ENCODE measurements around the gene GALNT14. TPM values are rescaled to one million over a fixed set of nuclear protein-coding genes. Genes with fewer than 3 reads are reported as not detected.

GALNT14 gene
- total RNA-seq, 4 donors from 2014 or later, result 8.3 to 26.1 (median 16.3) TPM

GRCh38 chr2:31137211-31138036 is 816 bp downstream of the GALNT14 start:
- Histone ChIP-seq H3K36me3 (no peaks in the 10 kb centered on the region), H3K4me1 (peaks cover 0 to 18% (median 8%) of the 10 kb centered on the region in 4 donors), H3K4me3 (peak overlapping the region; percentile 42 to 64 (median 62)), H3K9me3 (no peaks in the 10 kb centered on the region), H3K27ac (peak overlapping the region in 2 of 4 donors; percentile 25 to 42), H3K27me3 (no peaks in the 10 kb centered on the region)
- peak in 2 of 3 donors; percentile 48 to 57 for DNase-seq
- TF ChIP-seq POLR2A (IDR thresholded peaks at IDR 0.05) (no peak), CTCF (IDR thresholded peaks at IDR 0.05) (no peak)

GRCh38 chr2:31136732-31137131 is 1.5 kb downstream of the GALNT14 start:
- TF ChIP-seq CTCF (IDR thresholded peaks at IDR 0.05) (no peak), POLR2A (IDR thresholded peaks at IDR 0.05) (no peak)
- Histone ChIP-seq H3K4me3 (peak overlapping the region in 2 of 4 donors; percentile 62 to 64), H3K27me3 (no peaks in the 10 kb centered on the region), H3K27ac (no peak overlapping the region), H3K4me1 (peaks cover 0 to 18% (median 8%) of the 10 kb centered on the region in 4 donors), H3K36me3 (no peaks in the 10 kb centered on the region), H3K9me3 (no peaks in the 10 kb centered on the region)
- DNase-seq, result no peak

GRCh38 chr2:31136000-31136399 is 2.2 kb downstream of the GALNT14 start:
- H3K27ac ChIP-seq, result no peak overlapping the region
- no peaks in the 10 kb centered on the region for H3K9me3 ChIP-seq
- no peaks in the 10 kb centered on the region for H3K36me3 ChIP-seq
- TF ChIP-seq POLR2A (IDR thresholded peaks at IDR 0.05), result no peak
- no peak for TF ChIP-seq CTCF (IDR thresholded peaks at IDR 0.05)
- no peaks in the 10 kb centered on the region for H3K27me3 ChIP-seq
- H3K4me1 ChIP-seq, result peaks cover 0 to 18% (median 8%) of the 10 kb centered on the region in 4 donors
- no peak overlapping the region for H3K4me3 ChIP-seq
- DNase-seq, result no peak

- no peaks in the 10 kb centered on the region for H3K36me3 ChIP-seq
- no peak for TF ChIP-seq POLR2A (IDR thresholded peaks at IDR 0.05)
- TF ChIP-seq CTCF (IDR thresholded peaks at IDR 0.05), result no peak
- DNase-seq, result no peak
- no peak overlapping the region for H3K27ac ChIP-seq
- no peak overlapping the region for H3K4me3 ChIP-seq
- H3K4me1 ChIP-seq, result peaks cover 0 to 18% (median 8%) of the 10 kb centered on the region in 4 donors
- H3K27me3 ChIP-seq, result no peaks in the 10 kb centered on the region
- no peaks in the 10 kb centered on the region for H3K9me3 ChIP-seq
Measured at GRCh38 chr2:31134480-31134879, 3.8 kb downstream of the GALNT14 start.

- peaks cover 0 to 11% (median 4%) of the 10 kb centered on the region in 4 donors for H3K4me1 ChIP-seq
- TF ChIP-seq CTCF (IDR thresholded peaks at IDR 0.05), result no peak
- no peak for TF ChIP-seq POLR2A (IDR thresholded peaks at IDR 0.05)
- no peaks in the 10 kb centered on the region for H3K9me3 ChIP-seq
- no peak overlapping the region for H3K27ac ChIP-seq
- no peaks in the 10 kb centered on the region for H3K27me3 ChIP-seq
- no peak overlapping the region for H3K4me3 ChIP-seq
- no peaks in the 10 kb centered on the region for H3K36me3 ChIP-seq
- no peak for DNase-seq
Measured at GRCh38 chr2:31132786-31133185, 5.5 kb downstream of the GALNT14 start.
